Measurements from ENCODE around the gene KDM2A. TPM values are rescaled to one million over a fixed set of nuclear protein-coding genes. Genes with fewer than 3 reads are reported as not detected.

KDM2A gene
- total and polyA plus RNA-seq, 5 donors: 27.1 to 49.8 (median 46.0) TPM

DNA sequence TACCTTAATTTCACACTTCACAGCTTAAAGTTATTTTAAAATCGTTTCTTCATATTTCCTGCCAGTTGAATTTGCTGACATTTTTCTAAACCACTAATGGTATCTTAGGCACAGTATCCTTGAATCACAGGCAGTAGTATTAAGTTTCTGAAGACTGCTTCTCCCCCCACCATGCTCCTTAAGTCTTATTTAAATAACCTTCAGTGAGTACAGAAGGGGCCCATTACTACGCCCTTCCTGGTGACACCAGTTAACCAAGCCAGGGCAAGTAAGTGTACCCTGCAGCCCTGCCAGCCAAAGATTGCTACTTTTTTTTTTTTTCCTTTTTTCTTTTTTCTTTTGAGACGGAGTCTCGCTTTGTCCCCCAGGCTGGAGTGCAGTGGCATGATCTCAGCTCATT lies 19.9 kb downstream of the KDM2A start:
- no peaks in the 10 kb centered on the region for H3K4me1 ChIP-seq (ENCODE audit: control insufficient read depth, insufficient read depth, low read length)
- no peak for DNase-seq
- H3K27me3 ChIP-seq (ENCODE audit: control insufficient read depth, insufficient read depth): no peaks in the 10 kb centered on the region
- ATAC-seq: no peak
- intact Hi-C loops (cut with DNase I): no loop called here
- 90% methylated on average over 4 of the region's 4 CpGs for WGBS
- no peak overlapping the region for H3K4me3 ChIP-seq (ENCODE audit: low read length)
- no peaks in the 10 kb centered on the region for H3K9me3 ChIP-seq (ENCODE audit: control insufficient read depth, low read length)
- no peak overlapping the region for H3K27ac ChIP-seq (ENCODE audit: low read length)

- 88% methylated on average over 5 of the region's 5 CpGs for WGBS
- DNase-seq (no peak), ATAC-seq (no peak)
- Histone ChIP-seq H3K4me1 (ENCODE audit: control insufficient read depth, insufficient read depth, low read length) (no peaks in the 10 kb centered on the region), H3K27me3 (ENCODE audit: control insufficient read depth, insufficient read depth) (no peaks in the 10 kb centered on the region), H3K9me3 (ENCODE audit: control insufficient read depth, low read length) (no peaks in the 10 kb centered on the region), H3K4me3 (ENCODE audit: low read length) (no peak overlapping the region), H3K27ac (ENCODE audit: low read length) (no peak overlapping the region)
- intact Hi-C loops (cut with DNase I): no loop called here
Observed at GRCh38 chr11:67146516-67147226, 27.6 kb downstream of the KDM2A start.

- DNase-seq (no peak), ATAC-seq (no peak)
- intact Hi-C loops (cut with DNase I): no loop called here
- Histone ChIP-seq H3K27ac (ENCODE audit: low read length) (no peak overlapping the region), H3K9me3 (ENCODE audit: control insufficient read depth, low read length) (no peaks in the 10 kb centered on the region), H3K27me3 (ENCODE audit: control insufficient read depth, insufficient read depth) (no peaks in the 10 kb centered on the region), H3K4me1 (ENCODE audit: control insufficient read depth, insufficient read depth, low read length) (no peaks in the 10 kb centered on the region), H3K4me3 (ENCODE audit: low read length) (no peak overlapping the region)
- 74% methylated on average over 4 of the region's 4 CpGs for WGBS
Observed at GRCh38 chr11:67153971-67154370, 34.9 kb downstream of the KDM2A start.

- ATAC-seq: no peak
Observed at GRCh38 chr11:67154726-67155125, 35.7 kb downstream of the KDM2A start.

GRCh38 chr11:67157691-67158090 lies 38.6 kb downstream of the KDM2A start:
- Histone ChIP-seq H3K4me3 (ENCODE audit: low read length) (no peak overlapping the region), H3K27me3 (ENCODE audit: control insufficient read depth, insufficient read depth) (no peaks in the 10 kb centered on the region), H3K27ac (ENCODE audit: low read length) (no peak overlapping the region), H3K4me1 (ENCODE audit: control insufficient read depth, insufficient read depth, low read length) (no peaks in the 10 kb centered on the region), H3K9me3 (ENCODE audit: control insufficient read depth, low read length) (no peaks in the 10 kb centered on the region)
- WGBS: 97% methylated on average over 4 of the region's 4 CpGs
- ATAC-seq: no peak
- no peak for DNase-seq
- intact Hi-C loops (cut with DNase I): no loop called here

More at GRCh38 chr11:67154726-67155125, 35.7 kb downstream of the KDM2A start:
- Histone ChIP-seq H3K27ac (ENCODE audit: low read length) (no peak overlapping the region), H3K4me3 (ENCODE audit: low read length) (no peak overlapping the region), H3K27me3 (ENCODE audit: control insufficient read depth, insufficient read depth) (no peaks in the 10 kb centered on the region), H3K4me1 (ENCODE audit: control insufficient read depth, insufficient read depth, low read length) (no peaks in the 10 kb centered on the region), H3K9me3 (ENCODE audit: control insufficient read depth, low read length) (no peaks in the 10 kb centered on the region)
- 98% methylated on average over 2 of the region's 2 CpGs for WGBS
- intact Hi-C loops (cut with DNase I): no loop called here
- no peak for DNase-seq

DNA sequence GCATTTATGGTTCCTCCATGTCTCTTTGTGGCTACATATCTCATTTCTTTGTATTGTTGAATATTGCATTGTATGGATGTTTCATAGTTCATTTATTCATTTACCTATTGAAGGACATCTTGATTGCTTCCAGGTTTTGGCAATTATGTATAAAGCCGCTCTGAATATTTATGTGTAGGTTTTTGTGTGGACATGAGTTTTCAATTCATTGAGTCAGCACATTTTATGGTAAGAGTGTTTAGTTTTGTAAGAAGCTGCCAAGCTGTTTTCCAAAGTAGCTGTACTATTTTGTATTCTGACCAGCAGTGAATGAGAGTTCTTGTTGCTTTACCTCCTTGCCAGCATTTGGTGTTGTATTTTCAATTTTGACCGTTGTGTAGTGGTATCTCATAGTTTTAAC lies 39.2 kb downstream of the KDM2A start:
- no peak overlapping the region for H3K4me3 ChIP-seq (ENCODE audit: low read length)

GRCh38 chr11:67160045-67160444 lies 41.0 kb downstream of the KDM2A start:
- Histone ChIP-seq H3K27ac (ENCODE audit: low read length) (no peak overlapping the region), H3K27me3 (ENCODE audit: control insufficient read depth, insufficient read depth) (no peaks in the 10 kb centered on the region), H3K9me3 (ENCODE audit: control insufficient read depth, low read length) (no peaks in the 10 kb centered on the region), H3K4me1 (ENCODE audit: control insufficient read depth, insufficient read depth, low read length) (no peaks in the 10 kb centered on the region), H3K4me3 (ENCODE audit: low read length) (no peak overlapping the region)
- intact Hi-C loops (cut with DNase I): no loop called here
- DNase-seq (no peak), ATAC-seq (no peak)
- WGBS: 52% methylated on average over 2 of the region's 2 CpGs

More for the DNA sequence above, 39.2 kb downstream of the KDM2A start:
- WGBS: 90% methylated on average over 2 of the region's 2 CpGs
- no peaks in the 10 kb centered on the region for H3K4me1 ChIP-seq (ENCODE audit: control insufficient read depth, insufficient read depth, low read length)
- no peaks in the 10 kb centered on the region for H3K27me3 ChIP-seq (ENCODE audit: control insufficient read depth, insufficient read depth)
- DNase-seq (no peak), ATAC-seq (no peak)
- H3K27ac ChIP-seq (ENCODE audit: low read length): no peak overlapping the region
- intact Hi-C loops (cut with DNase I): no loop called here
- no peaks in the 10 kb centered on the region for H3K9me3 ChIP-seq (ENCODE audit: control insufficient read depth, low read length)

- H3K27ac ChIP-seq (ENCODE audit: low read length): no peak overlapping the region
- H3K4me1 ChIP-seq (ENCODE audit: control insufficient read depth, insufficient read depth, low read length): no peaks in the 10 kb centered on the region
- ATAC-seq: no peak
- no peaks in the 10 kb centered on the region for H3K9me3 ChIP-seq (ENCODE audit: control insufficient read depth, low read length)
- H3K27me3 ChIP-seq (ENCODE audit: control insufficient read depth, insufficient read depth): no peaks in the 10 kb centered on the region
- 89% methylated on average over 5 of the region's 5 CpGs for WGBS
- intact Hi-C loops (cut with DNase I): no loop called here
- DNase-seq: no peak
- no peak overlapping the region for H3K4me3 ChIP-seq (ENCODE audit: low read length)
Observed at GRCh38 chr11:67160872-67161783, 42.1 kb downstream of the KDM2A start.

DNA sequence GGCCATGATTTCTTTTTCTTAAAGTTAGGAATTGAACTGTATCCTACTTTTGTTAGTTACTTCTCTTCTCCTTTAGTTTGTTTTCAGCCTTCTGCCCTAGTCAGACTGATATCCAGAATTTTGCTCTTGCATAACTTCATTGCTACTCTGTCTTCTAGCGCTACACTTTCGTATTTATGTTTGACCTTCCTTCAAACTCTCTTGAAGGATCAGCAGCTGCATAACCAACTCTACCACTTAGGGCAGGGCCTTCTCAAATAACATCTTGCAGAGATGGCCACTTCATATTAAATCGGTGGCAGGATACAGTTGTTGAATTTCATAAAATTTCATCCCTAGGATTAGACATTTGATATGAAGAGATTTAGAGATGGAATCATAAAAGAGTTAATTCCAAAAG lies 43.9 kb downstream of the KDM2A start:
- DNase-seq (no peak), ATAC-seq (no peak)
- H3K27me3 ChIP-seq (ENCODE audit: control insufficient read depth, insufficient read depth): no peaks in the 10 kb centered on the region
- intact Hi-C loops (cut with DNase I): no loop called here
- no peaks in the 10 kb centered on the region for H3K4me1 ChIP-seq (ENCODE audit: control insufficient read depth, insufficient read depth, low read length)
- WGBS: 94% methylated on average over 3 of the region's 3 CpGs
- no peak overlapping the region for H3K4me3 ChIP-seq (ENCODE audit: low read length)
- H3K27ac ChIP-seq (ENCODE audit: low read length): no peak overlapping the region
- no peaks in the 10 kb centered on the region for H3K9me3 ChIP-seq (ENCODE audit: control insufficient read depth, low read length)

DNA sequence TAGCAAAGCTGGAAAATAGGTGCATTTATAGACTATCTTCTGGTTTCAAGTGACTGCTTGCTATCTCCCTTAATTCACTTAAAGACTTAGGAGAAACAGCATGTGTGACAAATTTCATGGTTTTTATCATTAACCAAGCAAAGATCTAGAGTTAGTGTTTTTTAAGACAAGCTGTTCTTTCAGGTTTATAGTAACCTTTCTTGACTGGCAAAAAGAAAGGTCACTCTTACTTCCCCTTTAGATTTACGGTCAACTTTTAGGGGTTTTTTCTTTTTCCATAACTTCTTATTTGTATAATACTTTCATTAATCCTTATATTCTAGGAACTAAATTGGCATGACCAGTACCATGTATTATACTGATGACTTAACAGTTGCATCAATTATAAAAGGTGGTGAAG lies 46.6 kb downstream of the KDM2A start:
- ATAC-seq (no peak), DNase-seq (no peak)
- Histone ChIP-seq H3K27ac (ENCODE audit: low read length) (no peak overlapping the region), H3K9me3 (ENCODE audit: control insufficient read depth, low read length) (no peaks in the 10 kb centered on the region), H3K4me1 (ENCODE audit: control insufficient read depth, insufficient read depth, low read length) (peaks cover 3% of the 10 kb centered on the region), H3K4me3 (ENCODE audit: low read length) (no peak overlapping the region), H3K27me3 (ENCODE audit: control insufficient read depth, insufficient read depth) (no peaks in the 10 kb centered on the region)
- WGBS: 83% methylated on average over 1 of the region's 1 CpG
- intact Hi-C loops (cut with DNase I): loop anchor here in 3 of 4 donors (2.0 to 5.0 kb wide), 2 partner anchors 83 kb away; no protein-coding TSS in a partner anchor

DNA sequence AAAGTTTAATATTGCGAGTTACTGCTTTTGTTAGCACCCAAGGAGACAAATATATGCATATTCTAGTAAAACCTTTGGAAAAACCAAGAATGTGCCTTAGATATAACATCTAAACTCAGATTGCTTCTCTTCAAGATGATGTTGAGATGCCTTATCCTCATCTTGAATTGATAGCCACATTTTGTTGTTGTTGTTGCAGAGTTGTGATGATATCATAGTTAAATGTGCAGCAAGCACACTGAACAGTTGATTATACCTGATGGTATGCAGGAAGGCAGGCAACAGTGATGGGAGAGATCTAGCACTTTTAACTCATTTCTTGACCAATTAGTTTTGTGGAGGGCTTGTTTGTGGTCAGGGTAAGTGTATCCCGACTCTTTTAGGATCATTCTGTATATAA lies 48.0 kb downstream of the KDM2A start:
- ATAC-seq: no peak
- no peak overlapping the region for H3K27ac ChIP-seq (ENCODE audit: low read length)
- WGBS: 87% methylated on average over 2 of the region's 2 CpGs
- H3K9me3 ChIP-seq (ENCODE audit: control insufficient read depth, low read length): no peaks in the 10 kb centered on the region
- no peaks in the 10 kb centered on the region for H3K27me3 ChIP-seq (ENCODE audit: control insufficient read depth, insufficient read depth)
- no peak for DNase-seq
- H3K4me1 ChIP-seq (ENCODE audit: control insufficient read depth, insufficient read depth, low read length): peaks cover 3% of the 10 kb centered on the region
- H3K4me3 ChIP-seq (ENCODE audit: low read length): no peak overlapping the region
- intact Hi-C loops (cut with DNase I): loop anchor here in 2 of 4 donors (5.0 kb wide), 1 partner anchor 85 kb away; no protein-coding TSS in a partner anchor
